HEK293T (cell line): ENCODE measurements around the gene AMIGO1.

Experiments
- ARNT ChIP-seq: fragments of 450-650 bp; IDR thresholded peaks from 2 replicates; pipeline ENCODE4 v1.6.1; 2017; ENCODE audit warnings: mild to moderate bottlenecking
- BHLHE40 ChIP-seq: fragments of 450-650 bp; IDR thresholded peaks from 2 replicates; pipeline ENCODE4 v1.6.1; 2016; ENCODE audit warnings: mild to moderate bottlenecking, moderate library complexity, borderline replicate concordance
- FOXA1 ChIP-seq: fragments of 450-650 bp; IDR thresholded peaks from 2 replicates; pipeline ENCODE4 v1.6.1; 2016; ENCODE audit warnings: mild to moderate bottlenecking
- HDGF ChIP-seq: fragments of 450-650 bp; IDR thresholded peaks from 2 replicates; pipeline ENCODE4 v1.6.1; 2017; ENCODE audit warnings: antibody characterized with exemption, borderline replicate concordance
- PKNOX1 ChIP-seq: fragments of 450-650 bp; IDR thresholded peaks from 2 replicates; pipeline ENCODE4 v1.6.1; 2016
- ZNF384 ChIP-seq: fragments of 450-650 bp; IDR thresholded peaks from 2 replicates; pipeline ENCODE4 v1.6.1; 2016

GRCh38 chr1:109498161-109498801 is 11.2 kb downstream of the AMIGO1 start:
- TF ChIP-seq BHLHE40 (no peak), FOXA1 (no peak), ZNF384 (no peak), PKNOX1 (no peak), HDGF (no peak), ARNT (no peak)
